Fibroblast of lung (primary cell): ENCODE results near the gene EIF3J.

Experiments used
- EZH2 ChIP-seq: IDR thresholded peaks from 2 replicates; pipeline ENCODE4 v1.5.1; 2012; ENCODE audit warnings: low read length, control low read depth, mild to moderate bottlenecking; ENCODE audit errors: missing control alignments
- TF ChIP-seq, protein P1 (sequence below), 2 donors: IDR thresholded peaks in 1 of 2; conservative IDR thresholded peaks in 1 of 2; 1 replicate in 1 of 2; 2 replicates in 1 of 2; pipeline ENCODE4 v1.5.1; 2011 to 2012; ENCODE audit warnings: low read length in 2 of 2, control low read depth in 1 of 2, inconsistent platforms in 1 of 2, low read depth in 1 of 2, mild to moderate bottlenecking in 1 of 2

DNA sequence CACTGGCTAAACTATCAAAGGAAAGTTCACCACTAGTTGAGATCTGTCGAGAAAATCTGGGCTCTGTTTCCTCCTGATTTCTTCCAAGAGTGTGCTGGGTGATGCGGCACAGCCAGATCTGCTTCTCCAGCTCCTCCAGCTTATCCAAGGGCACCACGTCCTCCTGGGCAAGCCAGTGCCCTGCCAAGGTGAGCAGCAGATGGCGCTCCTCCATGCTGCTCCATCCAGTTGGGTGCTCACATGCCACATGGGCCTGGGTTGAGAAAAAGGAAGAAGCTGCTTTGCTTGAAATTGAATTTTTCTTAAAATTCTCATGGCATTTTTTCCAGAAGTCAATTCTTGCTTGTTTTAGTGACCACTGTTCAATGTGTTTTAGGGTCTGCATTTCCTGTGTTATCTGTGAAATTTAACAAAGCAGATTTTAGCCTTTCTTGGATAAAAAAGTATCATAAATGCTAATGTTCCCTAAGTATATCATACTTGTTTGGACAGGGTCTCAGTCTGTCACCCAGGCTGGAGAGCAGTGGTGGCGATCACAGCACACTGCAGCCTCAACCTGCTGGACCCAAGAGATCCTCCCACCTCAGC, 47.3 kb downstream of the EIF3J start:
- TF ChIP-seq, protein P1, sequence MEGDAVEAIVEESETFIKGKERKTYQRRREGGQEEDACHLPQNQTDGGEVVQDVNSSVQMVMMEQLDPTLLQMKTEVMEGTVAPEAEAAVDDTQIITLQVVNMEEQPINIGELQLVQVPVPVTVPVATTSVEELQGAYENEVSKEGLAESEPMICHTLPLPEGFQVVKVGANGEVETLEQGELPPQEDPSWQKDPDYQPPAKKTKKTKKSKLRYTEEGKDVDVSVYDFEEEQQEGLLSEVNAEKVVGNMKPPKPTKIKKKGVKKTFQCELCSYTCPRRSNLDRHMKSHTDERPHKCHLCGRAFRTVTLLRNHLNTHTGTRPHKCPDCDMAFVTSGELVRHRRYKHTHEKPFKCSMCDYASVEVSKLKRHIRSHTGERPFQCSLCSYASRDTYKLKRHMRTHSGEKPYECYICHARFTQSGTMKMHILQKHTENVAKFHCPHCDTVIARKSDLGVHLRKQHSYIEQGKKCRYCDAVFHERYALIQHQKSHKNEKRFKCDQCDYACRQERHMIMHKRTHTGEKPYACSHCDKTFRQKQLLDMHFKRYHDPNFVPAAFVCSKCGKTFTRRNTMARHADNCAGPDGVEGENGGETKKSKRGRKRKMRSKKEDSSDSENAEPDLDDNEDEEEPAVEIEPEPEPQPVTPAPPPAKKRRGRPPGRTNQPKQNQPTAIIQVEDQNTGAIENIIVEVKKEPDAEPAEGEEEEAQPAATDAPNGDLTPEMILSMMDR (conservative IDR thresholded peaks at IDR 0.05 in 1 of 2, IDR thresholded peaks at IDR 0.05 in 1 of 2; ENCODE audit: low read depth in 1 of 2, low read length in 2 of 2) = peak in 1 of 2 donors; percentile 38
- TF ChIP-seq EZH2 = no peak
